ENCODE measurements around the gene LRP1-AS. TPM values are rescaled to one million over a fixed set of nuclear protein-coding genes. Genes with fewer than 3 reads are reported as not detected.

Gene LRP1-AS
- total and polyA plus RNA-seq, 10 of the 15 experiments (the other 5 are each of a cell fraction or from before 2014, with no cell fraction given): not detected

- TF ChIP-seq NKRF (conservative IDR thresholded peaks at IDR 0.05) (no peak; the same call in 1 of the 2 replicates), TARDBP (IDR thresholded peaks at IDR 0.05; ENCODE audit: borderline replicate concordance) (peak; percentile 20; the same call in 1 of the 2 replicates), KLF5 (IDR thresholded peaks at IDR 0.05; ENCODE audit: partially characterized antibody) (no peak), ATF7 (IDR thresholded peaks at IDR 0.05; ENCODE audit: low read depth) (no peak; the same call in none of the 2 replicates), PAX5 (IDR thresholded peaks at IDR 0.05; ENCODE audit: borderline replicate concordance, low read depth, low read length) (no peak), BCL11A (IDR thresholded peaks at IDR 0.05; ENCODE audit: low read depth, low read length) (no peak; the same call in 1 of the 2 replicates), STAT1 (conservative IDR thresholded peaks at IDR 0.05) (no peak), RB1 (IDR thresholded peaks at IDR 0.05; ENCODE audit: borderline replicate concordance) (no peak), MAX (IDR thresholded peaks at IDR 0.05; ENCODE audit: low read depth, low read length) (peak; percentile 88), MEF2B (IDR thresholded peaks at IDR 0.05; ENCODE audit: partially characterized antibody, poor library complexity, severe bottlenecking) (no peak), FOXK2 (IDR thresholded peaks at IDR 0.05) (no peak), HCFC1 (IDR thresholded peaks at IDR 0.05; ENCODE audit: low read length) (0 out of 2 replicates have a peak, but pooled peaks have one; percentile 23), CHD4 (IDR thresholded peaks at IDR 0.05) (no peak), MTA3 (IDR thresholded peaks at IDR 0.05; ENCODE audit: borderline replicate concordance, low read length) (0 out of 2 replicates have a peak, but pooled peaks have one; percentile 76), POLR2AphosphoS2 (IDR thresholded peaks at IDR 0.05; ENCODE audit: low read depth, low read length) (peak; percentile 85), FOS (IDR thresholded peaks at IDR 0.05; ENCODE audit: borderline replicate concordance, extremely low read depth, insufficient read length) (no peak), BACH1 (IDR thresholded peaks at IDR 0.05; ENCODE audit: borderline replicate concordance) (no peak), SMC3 (IDR thresholded peaks at IDR 0.05; ENCODE audit: borderline replicate concordance, low read length) (no peak), SP1 (IDR thresholded peaks at IDR 0.05; ENCODE audit: low read depth, low read length) (no peak), GABPA (IDR thresholded peaks at IDR 0.05; ENCODE audit: low read depth) (no peak)
- TF ChIP-seq, protein P1, sequence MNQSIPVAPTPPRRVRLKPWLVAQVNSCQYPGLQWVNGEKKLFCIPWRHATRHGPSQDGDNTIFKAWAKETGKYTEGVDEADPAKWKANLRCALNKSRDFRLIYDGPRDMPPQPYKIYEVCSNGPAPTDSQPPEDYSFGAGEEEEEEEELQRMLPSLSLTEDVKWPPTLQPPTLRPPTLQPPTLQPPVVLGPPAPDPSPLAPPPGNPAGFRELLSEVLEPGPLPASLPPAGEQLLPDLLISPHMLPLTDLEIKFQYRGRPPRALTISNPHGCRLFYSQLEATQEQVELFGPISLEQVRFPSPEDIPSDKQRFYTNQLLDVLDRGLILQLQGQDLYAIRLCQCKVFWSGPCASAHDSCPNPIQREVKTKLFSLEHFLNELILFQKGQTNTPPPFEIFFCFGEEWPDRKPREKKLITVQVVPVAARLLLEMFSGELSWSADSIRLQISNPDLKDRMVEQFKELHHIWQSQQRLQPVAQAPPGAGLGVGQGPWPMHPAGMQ (IDR thresholded peaks at IDR 0.05; ENCODE audit: borderline replicate concordance): no peak
- TF ChIP-seq, protein P2, sequence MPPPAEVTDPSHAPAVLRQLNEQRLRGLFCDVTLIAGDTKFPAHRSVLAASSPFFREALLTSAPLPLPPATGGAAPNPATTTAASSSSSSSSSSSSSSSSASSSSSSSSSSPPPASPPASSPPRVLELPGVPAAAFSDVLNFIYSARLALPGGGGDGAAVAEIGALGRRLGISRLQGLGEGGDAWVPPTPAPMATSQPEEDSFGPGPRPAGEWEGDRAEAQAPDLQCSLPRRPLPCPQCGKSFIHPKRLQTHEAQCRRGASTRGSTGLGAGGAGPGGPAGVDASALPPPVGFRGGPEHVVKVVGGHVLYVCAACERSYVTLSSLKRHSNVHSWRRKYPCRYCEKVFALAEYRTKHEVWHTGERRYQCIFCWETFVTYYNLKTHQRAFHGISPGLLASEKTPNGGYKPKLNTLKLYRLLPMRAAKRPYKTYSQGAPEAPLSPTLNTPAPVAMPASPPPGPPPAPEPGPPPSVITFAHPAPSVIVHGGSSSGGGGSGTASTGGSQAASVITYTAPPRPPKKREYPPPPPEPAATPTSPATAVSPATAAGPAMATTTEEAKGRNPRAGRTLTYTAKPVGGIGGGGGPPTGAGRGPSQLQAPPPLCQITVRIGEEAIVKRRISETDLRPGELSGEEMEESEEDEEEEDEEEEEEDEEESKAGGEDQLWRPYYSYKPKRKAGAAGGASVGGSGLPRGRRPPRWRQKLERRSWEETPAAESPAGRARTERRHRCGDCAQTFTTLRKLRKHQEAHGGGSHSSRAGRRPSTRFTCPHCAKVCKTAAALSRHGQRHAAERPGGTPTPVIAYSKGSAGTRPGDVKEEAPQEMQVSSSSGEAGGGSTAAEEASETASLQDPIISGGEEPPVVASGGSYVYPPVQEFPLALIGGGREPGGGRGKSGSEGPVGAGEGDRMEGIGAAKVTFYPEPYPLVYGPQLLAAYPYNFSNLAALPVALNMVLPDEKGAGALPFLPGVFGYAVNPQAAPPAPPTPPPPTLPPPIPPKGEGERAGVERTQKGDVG (CRISPR knock-in tag; IDR thresholded peaks at IDR 0.05): no peak
- TF ChIP-seq, protein P3, sequence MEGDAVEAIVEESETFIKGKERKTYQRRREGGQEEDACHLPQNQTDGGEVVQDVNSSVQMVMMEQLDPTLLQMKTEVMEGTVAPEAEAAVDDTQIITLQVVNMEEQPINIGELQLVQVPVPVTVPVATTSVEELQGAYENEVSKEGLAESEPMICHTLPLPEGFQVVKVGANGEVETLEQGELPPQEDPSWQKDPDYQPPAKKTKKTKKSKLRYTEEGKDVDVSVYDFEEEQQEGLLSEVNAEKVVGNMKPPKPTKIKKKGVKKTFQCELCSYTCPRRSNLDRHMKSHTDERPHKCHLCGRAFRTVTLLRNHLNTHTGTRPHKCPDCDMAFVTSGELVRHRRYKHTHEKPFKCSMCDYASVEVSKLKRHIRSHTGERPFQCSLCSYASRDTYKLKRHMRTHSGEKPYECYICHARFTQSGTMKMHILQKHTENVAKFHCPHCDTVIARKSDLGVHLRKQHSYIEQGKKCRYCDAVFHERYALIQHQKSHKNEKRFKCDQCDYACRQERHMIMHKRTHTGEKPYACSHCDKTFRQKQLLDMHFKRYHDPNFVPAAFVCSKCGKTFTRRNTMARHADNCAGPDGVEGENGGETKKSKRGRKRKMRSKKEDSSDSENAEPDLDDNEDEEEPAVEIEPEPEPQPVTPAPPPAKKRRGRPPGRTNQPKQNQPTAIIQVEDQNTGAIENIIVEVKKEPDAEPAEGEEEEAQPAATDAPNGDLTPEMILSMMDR (IDR thresholded peaks at IDR 0.05 in 2 of 3, conservative IDR thresholded peaks at IDR 0.05 in 1 of 3; ENCODE audit: control insufficient read depth in 2 of 3, extremely low read depth in 1 of 3, insufficient read depth in 1 of 3, low read depth in 3 of 3, low read length in 3 of 3): no peak
These were observed 36.2 kb downstream of the LRP1-AS start, which contains the start of gene STAT6 (continued) for GRCh38 chr12:57111031-57111734.

Data from GM12878 (cell line).